ENCODE measurements around the gene MCTP1. TPM values are rescaled to one million over a fixed set of nuclear protein-coding genes. Genes with fewer than 3 reads are reported as not detected.
A peak's percentile ranks its signal among the peaks of the same experiment; 100 is the strongest.

The MCTP1 gene
- polyA plus RNA-seq, 3 donors: 34.4 to 72.9 (median 55.5) TPM

GRCh38 chr5:94745786-94746730, 538.8 kb downstream of the MCTP1 start:
- no peak overlapping the region for H2AFZ ChIP-seq (ENCODE audit: insufficient read depth, low read depth, low read length, poor library complexity, severe bottlenecking)
- H3K9me3 ChIP-seq (replicated peaks in 1 of 2; ENCODE audit: control insufficient read depth in 1 of 2, insufficient read depth in 1 of 2, low read length in 2 of 2): no peaks in the 10 kb centered on the region
- no peaks in the 10 kb centered on the region for H3K79me2 ChIP-seq (ENCODE audit: insufficient read depth, low read length)
- H3K4me2 ChIP-seq (replicated peaks; ENCODE audit: extremely low read depth, low read length, poor library complexity, severe bottlenecking): no peak overlapping the region
- peaks cover 2 to 16% of the 10 kb centered on the region in 2 donors for H3K36me3 ChIP-seq (replicated peaks in 1 of 2; ENCODE audit: control insufficient read depth in 1 of 2, insufficient read depth in 2 of 2, low read length in 2 of 2)
- peaks cover 7% of the 10 kb centered on the region for H4K20me1 ChIP-seq (ENCODE audit: insufficient read depth, low read length)
- intact Hi-C loops (cut with micrococcal nuclease): no loop called here
- no peak overlapping the region for H3K4me3 Mint-ChIP-seq
- peaks cover 9% of the 10 kb centered on the region for H3K4me1 Mint-ChIP-seq
- no peak overlapping the region for H3K9ac ChIP-seq (ENCODE audit: insufficient read depth, low read length, poor library complexity, severe bottlenecking)
- WGBS (ENCODE audit: insufficient coverage): 90% methylated on average over 2 of the region's 5 CpGs
- no peak for TF ChIP-seq CTCF (IDR thresholded peaks at IDR 0.05)
- no peak overlapping the region for H3K4me3 ChIP-seq (replicated peaks in 1 of 3; ENCODE audit: low read depth in 2 of 3, low read length in 3 of 3)
- no peak overlapping the region for H3K27ac ChIP-seq (ENCODE audit: low read depth in 1 of 2, low read length in 2 of 2)
- H3K4me1 ChIP-seq (ENCODE audit: control insufficient read depth in 1 of 2, insufficient read depth in 2 of 2, low read length in 2 of 2): peaks cover 6 to 7% of the 10 kb centered on the region in 2 donors
- peak in 1 of 3 donors; percentile 20 for DNase-seq
- H3K27me3 ChIP-seq (ENCODE audit: control insufficient read depth in 2 of 2, insufficient read depth in 2 of 2, low read length in 2 of 2): no peaks in the 10 kb centered on the region
- H3K27ac Mint-ChIP-seq: no peak overlapping the region
- peaks cover 0 to 3% (median 0%) of the 10 kb centered on the region in 3 donors for H3K27me3 Mint-ChIP-seq (ENCODE audit: low read depth in 3 of 3)
- H3K9me3 Mint-ChIP-seq: peaks cover 0 to 2% (median 0%) of the 10 kb centered on the region in 7 donors
- H3K36me3 Mint-ChIP-seq: peaks cover 16 to 26% of the 10 kb centered on the region in 2 donors

- no peak for TF ChIP-seq CTCF (IDR thresholded peaks at IDR 0.05)
- peaks cover 0 to 2% (median 0%) of the 10 kb centered on the region in 7 donors for H3K9me3 Mint-ChIP-seq
- intact Hi-C loops (cut with micrococcal nuclease): no loop called here
- no peak overlapping the region for H3K27ac ChIP-seq (ENCODE audit: low read depth in 1 of 2, low read length in 2 of 2)
- H3K27ac Mint-ChIP-seq: no peak overlapping the region
- DNase-seq: no peak
- no peak overlapping the region for H2AFZ ChIP-seq (ENCODE audit: insufficient read depth, low read depth, low read length, poor library complexity, severe bottlenecking)
- H3K36me3 Mint-ChIP-seq: peaks cover 23 to 31% of the 10 kb centered on the region in 2 donors
- no peaks in the 10 kb centered on the region for H3K79me2 ChIP-seq (ENCODE audit: insufficient read depth, low read length)
- no peak overlapping the region for H3K4me3 Mint-ChIP-seq
- no CpG with 5 or more reads among the region's 2 CpGs for WGBS (ENCODE audit: insufficient coverage)
- H4K20me1 ChIP-seq (ENCODE audit: insufficient read depth, low read length): peaks cover 7% of the 10 kb centered on the region
- peaks cover 2 to 24% of the 10 kb centered on the region in 2 donors for H3K36me3 ChIP-seq (replicated peaks in 1 of 2; ENCODE audit: control insufficient read depth in 1 of 2, insufficient read depth in 2 of 2, low read length in 2 of 2)
- no peak overlapping the region for H3K9ac ChIP-seq (ENCODE audit: insufficient read depth, low read length, poor library complexity, severe bottlenecking)
- peaks cover 0 to 3% (median 0%) of the 10 kb centered on the region in 3 donors for H3K27me3 Mint-ChIP-seq (ENCODE audit: low read depth in 3 of 3)
- no peaks in the 10 kb centered on the region for H3K27me3 ChIP-seq (ENCODE audit: control insufficient read depth in 2 of 2, insufficient read depth in 2 of 2, low read length in 2 of 2)
- no peak overlapping the region for H3K4me2 ChIP-seq (replicated peaks; ENCODE audit: extremely low read depth, low read length, poor library complexity, severe bottlenecking)
- peaks cover 9% of the 10 kb centered on the region for H3K4me1 Mint-ChIP-seq
- no peaks in the 10 kb centered on the region for H3K9me3 ChIP-seq (replicated peaks in 1 of 2; ENCODE audit: control insufficient read depth in 1 of 2, insufficient read depth in 1 of 2, low read length in 2 of 2)
- H3K4me3 ChIP-seq (replicated peaks in 1 of 3; ENCODE audit: low read depth in 2 of 3, low read length in 3 of 3): no peak overlapping the region
- H3K4me1 ChIP-seq (ENCODE audit: control insufficient read depth in 1 of 2, insufficient read depth in 2 of 2, low read length in 2 of 2): peaks cover 6 to 7% of the 10 kb centered on the region in 2 donors
Measured at GRCh38 chr5:94744906-94745305, 540.0 kb downstream of the MCTP1 start.
